ENCODE data around the gene AFF3. TPM values are rescaled to one million over a fixed set of nuclear protein-coding genes. Genes with fewer than 3 reads are reported as not detected.

AFF3 gene
- total and polyA plus RNA-seq, 10 of the 15 experiments (the other 5 are each of a cell fraction or from before 2014, with no cell fraction given): 0.26 to 5.5 (median 3.0) TPM

DNA sequence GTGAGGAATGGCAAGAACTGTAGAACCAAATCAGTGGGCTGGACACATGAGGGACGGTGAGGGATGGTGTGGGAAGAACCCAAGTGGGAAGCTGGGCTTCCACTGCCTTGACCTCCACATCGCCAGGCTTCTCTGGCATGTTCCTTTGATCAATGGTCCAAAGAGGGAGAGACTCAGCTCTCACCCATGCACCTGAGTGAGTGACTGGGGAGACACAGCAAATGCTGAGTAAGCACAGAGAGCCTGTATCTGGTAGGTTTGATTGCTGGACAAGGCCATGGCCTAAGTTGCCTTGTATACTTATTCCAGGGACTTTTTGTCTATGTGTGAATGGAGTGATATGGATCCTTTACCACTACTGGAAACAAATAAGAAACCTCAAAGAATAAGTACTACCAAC lies 188.6 kb downstream of the AFF3 start (continued):
- TF ChIP-seq, protein P1, sequence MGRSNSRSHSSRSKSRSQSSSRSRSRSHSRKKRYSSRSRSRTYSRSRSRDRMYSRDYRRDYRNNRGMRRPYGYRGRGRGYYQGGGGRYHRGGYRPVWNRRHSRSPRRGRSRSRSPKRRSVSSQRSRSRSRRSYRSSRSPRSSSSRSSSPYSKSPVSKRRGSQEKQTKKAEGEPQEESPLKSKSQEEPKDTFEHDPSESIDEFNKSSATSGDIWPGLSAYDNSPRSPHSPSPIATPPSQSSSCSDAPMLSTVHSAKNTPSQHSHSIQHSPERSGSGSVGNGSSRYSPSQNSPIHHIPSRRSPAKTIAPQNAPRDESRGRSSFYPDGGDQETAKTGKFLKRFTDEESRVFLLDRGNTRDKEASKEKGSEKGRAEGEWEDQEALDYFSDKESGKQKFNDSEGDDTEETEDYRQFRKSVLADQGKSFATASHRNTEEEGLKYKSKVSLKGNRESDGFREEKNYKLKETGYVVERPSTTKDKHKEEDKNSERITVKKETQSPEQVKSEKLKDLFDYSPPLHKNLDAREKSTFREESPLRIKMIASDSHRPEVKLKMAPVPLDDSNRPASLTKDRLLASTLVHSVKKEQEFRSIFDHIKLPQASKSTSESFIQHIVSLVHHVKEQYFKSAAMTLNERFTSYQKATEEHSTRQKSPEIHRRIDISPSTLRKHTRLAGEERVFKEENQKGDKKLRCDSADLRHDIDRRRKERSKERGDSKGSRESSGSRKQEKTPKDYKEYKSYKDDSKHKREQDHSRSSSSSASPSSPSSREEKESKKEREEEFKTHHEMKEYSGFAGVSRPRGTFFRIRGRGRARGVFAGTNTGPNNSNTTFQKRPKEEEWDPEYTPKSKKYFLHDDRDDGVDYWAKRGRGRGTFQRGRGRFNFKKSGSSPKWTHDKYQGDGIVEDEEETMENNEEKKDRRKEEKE (IDR thresholded peaks at IDR 0.05): no peak
- no peak for TF ChIP-seq NR2C2 (IDR thresholded peaks at IDR 0.05; ENCODE audit: borderline replicate concordance, control insufficient read depth, insufficient read length, low read depth)
- TF ChIP-seq IRF4 (IDR thresholded peaks at IDR 0.05; ENCODE audit: low read depth, low read length): no peak
- TF ChIP-seq SIX5 (IDR thresholded peaks at IDR 0.05; ENCODE audit: low read depth, low read length, severe bottlenecking): no peak

DNA sequence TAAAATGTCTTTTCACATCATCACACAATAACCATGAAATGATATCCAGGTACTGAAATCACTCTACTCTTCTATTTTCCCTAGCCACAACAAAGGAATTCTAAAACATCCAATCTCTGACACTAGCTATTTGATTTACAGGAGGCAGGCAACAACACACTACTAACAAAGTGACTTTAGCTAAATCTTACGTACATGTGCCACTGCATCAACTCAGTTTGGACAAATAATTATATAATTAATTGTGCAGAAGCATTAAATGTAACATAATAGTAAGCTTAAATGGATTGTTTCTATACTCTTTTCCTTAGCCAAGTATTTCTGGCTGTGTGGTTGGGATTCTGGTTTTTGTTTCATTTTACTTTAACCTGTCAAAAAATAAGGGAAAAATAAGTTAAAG lies 192.4 kb downstream of the AFF3 start:
- Histone ChIP-seq H3K27ac (ENCODE audit: control insufficient read depth, insufficient read depth) (no peak overlapping the region), H2AFZ (ENCODE audit: control insufficient read depth, low read depth, low read length) (no peak overlapping the region), H3K27me3 (replicated peaks in 1 of 2; ENCODE audit: control insufficient read depth in 2 of 2, insufficient read depth in 2 of 2, low read length in 1 of 2) (no peaks in the 10 kb centered on the region), H3K4me1 (ENCODE audit: control insufficient read depth, insufficient read depth, low read length) (no peaks in the 10 kb centered on the region), H3K4me2 (ENCODE audit: control insufficient read depth, insufficient read depth) (no peak overlapping the region), H3K9ac (ENCODE audit: control insufficient read depth, insufficient read depth, low read length) (no peak overlapping the region), H4K20me1 (ENCODE audit: control insufficient read depth, insufficient read depth) (no peaks in the 10 kb centered on the region), H3K36me3 (ENCODE audit: control insufficient read depth in 2 of 2, insufficient read depth in 2 of 2, low read length in 1 of 2) (no peaks in the 10 kb centered on the region), H3K9me3 (replicated peaks; ENCODE audit: control insufficient read depth, insufficient read depth, low read length) (no peaks in the 10 kb centered on the region), H3K79me2 (ENCODE audit: control insufficient read depth, insufficient read depth, low read length) (no peaks in the 10 kb centered on the region), H3K4me3 (no peak overlapping the region)
- WGBS (ENCODE audit: insufficient coverage, insufficient replicate concordance, low lambda C conversion rate, missing lambda C conversion rate): 88% methylated on average over 1 of the region's 1 CpG
- ATAC-seq (no peak), FAIRE-seq (no peak), DNase-seq (ENCODE audit: low read depth, low spot score) (no peak)
- in situ Hi-C loops (cut with MboI) (loop anchor here (5.0 kb wide), 1 partner anchor 53 kb away; no protein-coding TSS in a partner anchor), intact Hi-C loops (cut with micrococcal nuclease; ENCODE audit: unreplicated experiment) (no loop called here)
- ChIA-PET POLR2A (no interaction called here), CTCF (no interaction called here), RAD21 (ENCODE audit: unreplicated experiment) (no interaction called here), SMC1A (ENCODE audit: uncharacterized antibody, unreplicated experiment) (no interaction called here)
- no TSS peak for BruUV-seq (replicated peaks)
- TF ChIP-seq ETV6 (conservative IDR thresholded peaks at IDR 0.05 in 1 of 2, IDR thresholded peaks at IDR 0.05 in 1 of 2; ENCODE audit: borderline replicate concordance in 1 of 2, low read depth in 1 of 2) (no peak), GABPA (IDR thresholded peaks at IDR 0.05; ENCODE audit: low read depth) (no peak), SMAD5 (IDR thresholded peaks at IDR 0.05; ENCODE audit: low read depth) (no peak), MTA3 (IDR thresholded peaks at IDR 0.05; ENCODE audit: borderline replicate concordance, low read length) (no peak), MTA2 (IDR thresholded peaks at IDR 0.05; ENCODE audit: low read depth) (no peak)
- TF ChIP-seq, protein P2, sequence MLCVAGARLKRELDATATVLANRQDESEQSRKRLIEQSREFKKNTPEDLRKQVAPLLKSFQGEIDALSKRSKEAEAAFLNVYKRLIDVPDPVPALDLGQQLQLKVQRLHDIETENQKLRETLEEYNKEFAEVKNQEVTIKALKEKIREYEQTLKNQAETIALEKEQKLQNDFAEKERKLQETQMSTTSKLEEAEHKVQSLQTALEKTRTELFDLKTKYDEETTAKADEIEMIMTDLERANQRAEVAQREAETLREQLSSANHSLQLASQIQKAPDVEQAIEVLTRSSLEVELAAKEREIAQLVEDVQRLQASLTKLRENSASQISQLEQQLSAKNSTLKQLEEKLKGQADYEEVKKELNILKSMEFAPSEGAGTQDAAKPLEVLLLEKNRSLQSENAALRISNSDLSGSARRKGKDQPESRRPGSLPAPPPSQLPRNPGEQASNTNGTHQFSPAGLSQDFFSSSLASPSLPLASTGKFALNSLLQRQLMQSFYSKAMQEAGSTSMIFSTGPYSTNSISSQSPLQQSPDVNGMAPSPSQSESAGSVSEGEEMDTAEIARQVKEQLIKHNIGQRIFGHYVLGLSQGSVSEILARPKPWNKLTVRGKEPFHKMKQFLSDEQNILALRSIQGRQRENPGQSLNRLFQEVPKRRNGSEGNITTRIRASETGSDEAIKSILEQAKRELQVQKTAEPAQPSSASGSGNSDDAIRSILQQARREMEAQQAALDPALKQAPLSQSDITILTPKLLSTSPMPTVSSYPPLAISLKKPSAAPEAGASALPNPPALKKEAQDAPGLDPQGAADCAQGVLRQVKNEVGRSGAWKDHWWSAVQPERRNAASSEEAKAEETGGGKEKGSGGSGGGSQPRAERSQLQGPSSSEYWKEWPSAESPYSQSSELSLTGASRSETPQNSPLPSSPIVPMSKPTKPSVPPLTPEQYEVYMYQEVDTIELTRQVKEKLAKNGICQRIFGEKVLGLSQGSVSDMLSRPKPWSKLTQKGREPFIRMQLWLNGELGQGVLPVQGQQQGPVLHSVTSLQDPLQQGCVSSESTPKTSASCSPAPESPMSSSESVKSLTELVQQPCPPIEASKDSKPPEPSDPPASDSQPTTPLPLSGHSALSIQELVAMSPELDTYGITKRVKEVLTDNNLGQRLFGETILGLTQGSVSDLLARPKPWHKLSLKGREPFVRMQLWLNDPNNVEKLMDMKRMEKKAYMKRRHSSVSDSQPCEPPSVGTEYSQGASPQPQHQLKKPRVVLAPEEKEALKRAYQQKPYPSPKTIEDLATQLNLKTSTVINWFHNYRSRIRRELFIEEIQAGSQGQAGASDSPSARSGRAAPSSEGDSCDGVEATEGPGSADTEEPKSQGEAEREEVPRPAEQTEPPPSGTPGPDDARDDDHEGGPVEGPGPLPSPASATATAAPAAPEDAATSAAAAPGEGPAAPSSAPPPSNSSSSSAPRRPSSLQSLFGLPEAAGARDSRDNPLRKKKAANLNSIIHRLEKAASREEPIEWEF (IDR thresholded peaks at IDR 0.05; ENCODE audit: insufficient replicate concordance, low read depth, low read length): no peak
- TF ChIP-seq, protein P3, sequence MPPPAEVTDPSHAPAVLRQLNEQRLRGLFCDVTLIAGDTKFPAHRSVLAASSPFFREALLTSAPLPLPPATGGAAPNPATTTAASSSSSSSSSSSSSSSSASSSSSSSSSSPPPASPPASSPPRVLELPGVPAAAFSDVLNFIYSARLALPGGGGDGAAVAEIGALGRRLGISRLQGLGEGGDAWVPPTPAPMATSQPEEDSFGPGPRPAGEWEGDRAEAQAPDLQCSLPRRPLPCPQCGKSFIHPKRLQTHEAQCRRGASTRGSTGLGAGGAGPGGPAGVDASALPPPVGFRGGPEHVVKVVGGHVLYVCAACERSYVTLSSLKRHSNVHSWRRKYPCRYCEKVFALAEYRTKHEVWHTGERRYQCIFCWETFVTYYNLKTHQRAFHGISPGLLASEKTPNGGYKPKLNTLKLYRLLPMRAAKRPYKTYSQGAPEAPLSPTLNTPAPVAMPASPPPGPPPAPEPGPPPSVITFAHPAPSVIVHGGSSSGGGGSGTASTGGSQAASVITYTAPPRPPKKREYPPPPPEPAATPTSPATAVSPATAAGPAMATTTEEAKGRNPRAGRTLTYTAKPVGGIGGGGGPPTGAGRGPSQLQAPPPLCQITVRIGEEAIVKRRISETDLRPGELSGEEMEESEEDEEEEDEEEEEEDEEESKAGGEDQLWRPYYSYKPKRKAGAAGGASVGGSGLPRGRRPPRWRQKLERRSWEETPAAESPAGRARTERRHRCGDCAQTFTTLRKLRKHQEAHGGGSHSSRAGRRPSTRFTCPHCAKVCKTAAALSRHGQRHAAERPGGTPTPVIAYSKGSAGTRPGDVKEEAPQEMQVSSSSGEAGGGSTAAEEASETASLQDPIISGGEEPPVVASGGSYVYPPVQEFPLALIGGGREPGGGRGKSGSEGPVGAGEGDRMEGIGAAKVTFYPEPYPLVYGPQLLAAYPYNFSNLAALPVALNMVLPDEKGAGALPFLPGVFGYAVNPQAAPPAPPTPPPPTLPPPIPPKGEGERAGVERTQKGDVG (CRISPR knock-in tag; IDR thresholded peaks at IDR 0.05): no peak

Data from GM12878 (cell line).